Hepatocyte (in vitro differentiated cells): ENCODE data around the gene SLC5A6.

Experiments used
- EZH2 ChIP-seq: fragments of 200-600 bp; sonication (generic); IDR thresholded peaks from 2 replicates; pipeline ENCODE4 v1.6.1; 2016; ENCODE audit warnings: antibody characterized with exemption, mild to moderate bottlenecking, borderline replicate concordance
- EZH2phosphoT487 ChIP-seq: fragments of 200-600 bp; sonication (generic); IDR thresholded peaks from one replicate; pipeline ENCODE4 v1.6.1; 2018; ENCODE audit warnings: antibody characterized with exemption, mild to moderate bottlenecking, low read depth, moderate library complexity; ENCODE audit not compliant: unreplicated experiment, severe bottlenecking
- TF ChIP-seq, protein P1 (sequence below): fragments of 200-600 bp; sonication (generic); IDR thresholded peaks from 2 replicates; pipeline ENCODE4 v1.5.1; 2016; ENCODE audit warnings: antibody characterized with exemption, mild to moderate bottlenecking; ENCODE audit not compliant: poor library complexity

DNA sequence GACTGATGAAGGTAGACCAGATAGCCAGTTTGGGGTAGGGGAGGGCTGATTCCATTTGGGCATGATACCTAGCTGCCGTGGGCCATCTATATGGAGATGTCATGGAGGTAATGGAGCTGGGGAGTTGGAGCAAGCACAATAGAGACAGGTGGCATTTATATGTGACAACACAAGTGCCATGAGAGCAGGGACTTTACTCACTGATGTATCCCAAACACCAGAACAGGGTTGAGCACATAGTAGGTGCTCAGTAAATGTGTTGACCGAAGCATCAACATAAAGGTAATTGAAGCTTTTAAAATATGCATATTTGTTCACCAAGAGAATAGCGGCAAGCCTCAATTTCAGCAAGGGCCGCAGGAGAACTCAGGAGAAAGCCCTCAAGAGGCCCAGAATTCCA, 35.8 kb upstream of the SLC5A6 start:
- TF ChIP-seq, protein P1, sequence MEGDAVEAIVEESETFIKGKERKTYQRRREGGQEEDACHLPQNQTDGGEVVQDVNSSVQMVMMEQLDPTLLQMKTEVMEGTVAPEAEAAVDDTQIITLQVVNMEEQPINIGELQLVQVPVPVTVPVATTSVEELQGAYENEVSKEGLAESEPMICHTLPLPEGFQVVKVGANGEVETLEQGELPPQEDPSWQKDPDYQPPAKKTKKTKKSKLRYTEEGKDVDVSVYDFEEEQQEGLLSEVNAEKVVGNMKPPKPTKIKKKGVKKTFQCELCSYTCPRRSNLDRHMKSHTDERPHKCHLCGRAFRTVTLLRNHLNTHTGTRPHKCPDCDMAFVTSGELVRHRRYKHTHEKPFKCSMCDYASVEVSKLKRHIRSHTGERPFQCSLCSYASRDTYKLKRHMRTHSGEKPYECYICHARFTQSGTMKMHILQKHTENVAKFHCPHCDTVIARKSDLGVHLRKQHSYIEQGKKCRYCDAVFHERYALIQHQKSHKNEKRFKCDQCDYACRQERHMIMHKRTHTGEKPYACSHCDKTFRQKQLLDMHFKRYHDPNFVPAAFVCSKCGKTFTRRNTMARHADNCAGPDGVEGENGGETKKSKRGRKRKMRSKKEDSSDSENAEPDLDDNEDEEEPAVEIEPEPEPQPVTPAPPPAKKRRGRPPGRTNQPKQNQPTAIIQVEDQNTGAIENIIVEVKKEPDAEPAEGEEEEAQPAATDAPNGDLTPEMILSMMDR, result no peak
- no peak for TF ChIP-seq EZH2phosphoT487
- no peak for TF ChIP-seq EZH2
